ENCODE measurements around the gene TNIP3. TPM values are rescaled to one million over a fixed set of nuclear protein-coding genes. Genes with fewer than 3 reads are reported as not detected.

Gene TNIP3
- total and polyA plus RNA-seq, 2 of the 4 experiments (the other 2 are of a cell fraction), result 0.10 to 0.18 TPM

GRCh38 chr4:121093261-121093660 is 70.9 kb downstream of the TNIP3 start:
- H4K91ac ChIP-seq (ENCODE audit: insufficient read depth, low read depth, low read length), result no peak overlapping the region
- no peak for TF ChIP-seq POLR2A (IDR thresholded peaks at IDR 0.05; ENCODE audit: low read depth, low read length)
- H3K27me3 ChIP-seq (ENCODE audit: control insufficient read depth, insufficient read depth, low read length), result 0 out of 2 replicates have a peak, but pooled peaks cover 2% of the 10 kb centered on the region
- ATAC-seq (ENCODE audit: low read depth) (no peak), DNase-seq (no peak)
- no peak overlapping the region for H3K27ac ChIP-seq (ENCODE audit: insufficient read depth, low read length)
- no peak overlapping the region for H4K8ac ChIP-seq (ENCODE audit: low read depth in 2 of 2, low read length in 2 of 2)
- POLR2A ChIA-PET (ENCODE audit: unreplicated experiment), result no interaction called here
- no TSS peak for BruUV-seq (replicated peaks)
- H3K23ac ChIP-seq (ENCODE audit: low read depth, low read length), result no peak overlapping the region
- in situ Hi-C loops (cut with MboI; ENCODE audit: low sequenced_read_pairs), result loop anchor here (10.0 to 25.0 kb wide), 2 partner anchors 381 to 1018 kb away; no protein-coding TSS in a partner anchor
- H3K36me3 ChIP-seq (ENCODE audit: control insufficient read depth, insufficient read depth, low read length), result no peaks in the 10 kb centered on the region
- no peak overlapping the region for H3K4me2 ChIP-seq (ENCODE audit: low read depth, low read length)
- no peaks in the 10 kb centered on the region for H3K9me1 ChIP-seq (ENCODE audit: insufficient read depth, low read length)
- H3K4me3 ChIP-seq (ENCODE audit: insufficient read depth, low read depth, low read length), result no peak overlapping the region
- no peak overlapping the region for H2BK5ac ChIP-seq (ENCODE audit: low read depth, low read length, poor library complexity, severe bottlenecking)
- no peak overlapping the region for H3K4ac ChIP-seq (ENCODE audit: low read depth, low read length)
- H3K9ac ChIP-seq (ENCODE audit: low read depth, low read length), result no peak overlapping the region
- intact Hi-C loops (cut with micrococcal nuclease), result loop anchor here (10.0 kb wide), 1 partner anchor 1778 kb away; no protein-coding TSS in a partner anchor
- no peak overlapping the region for H2AFZ ChIP-seq (replicated peaks; ENCODE audit: low read length, poor library complexity)
- no peaks in the 10 kb centered on the region for H4K20me1 ChIP-seq (ENCODE audit: insufficient read depth, low read length)
- H3K14ac ChIP-seq (replicated peaks; ENCODE audit: low read depth, low read length), result no peak overlapping the region
- H3K56ac ChIP-seq (ENCODE audit: extremely low read depth, insufficient read depth, low read length), result no peak overlapping the region
- no peaks in the 10 kb centered on the region for H3K4me1 ChIP-seq (ENCODE audit: control insufficient read depth, insufficient read depth, low read length)
- dilution Hi-C loops (cut with HindIII; ENCODE audit: low sequenced_read_pairs, unreplicated experiment), result no loop called here
- H2BK120ac ChIP-seq (ENCODE audit: low read depth, low read length), result no peak overlapping the region
- no peak overlapping the region for H2AK9ac ChIP-seq (replicated peaks; ENCODE audit: low read depth, low read length, poor library complexity)
- H3K9me3 ChIP-seq (ENCODE audit: control insufficient read depth, insufficient read depth, low read length), result no peaks in the 10 kb centered on the region
- H2BK15ac ChIP-seq (ENCODE audit: low read depth, low read length), result no peak overlapping the region
- H3K79me1 ChIP-seq (ENCODE audit: low read depth in 1 of 2, low read length in 2 of 2), result no peaks in the 10 kb centered on the region
- H3K18ac ChIP-seq (ENCODE audit: low read depth, low read length), result no peak overlapping the region
- CTCF ChIA-PET, result no interaction called here
- no peak overlapping the region for H2BK20ac ChIP-seq (ENCODE audit: low read depth, low read length)
- no peak overlapping the region for H4K5ac ChIP-seq (ENCODE audit: low read depth, low read length)
- no peak overlapping the region for H2AK5ac ChIP-seq (ENCODE audit: low read depth, low read length)
